SK-N-SH treated with all-trans-retinoic acid at 6 μM for 48 hours (cell line): ENCODE results near the gene SLC35F3.

ENCODE experiments used
- ATAC-seq: fragments of 200-7000 bp; cut with Tn5 transposase; 3 replicates; pipeline ENCODE4 v1.9.1; 2020; ENCODE audit warnings: mild to moderate bottlenecking, moderate library complexity
- CSDC2 ChIP-seq: fragments of 250-450 bp; sonication (Bioruptor Pico); IDR thresholded peaks from 2 replicates; pipeline ENCODE4 v1.5.0; 2020; ENCODE audit warnings: mild to moderate bottlenecking, moderate library complexity
- CSRNP3 ChIP-seq: fragments of 250-450 bp; sonication (Bioruptor Pico); IDR thresholded peaks from 2 replicates; pipeline ENCODE4 v1.5.1; 2021; ENCODE audit warnings: mild to moderate bottlenecking, moderate library complexity
- ESRRG ChIP-seq: fragments of 250-450 bp; sonication (Bioruptor Pico); IDR thresholded peaks from 2 replicates; pipeline ENCODE4 v1.6.1; 2021; ENCODE audit warnings: mild to moderate bottlenecking
- GLIS3 ChIP-seq: fragments of 250-450 bp; sonication (Bioruptor Pico); IDR thresholded peaks from 2 replicates; pipeline ENCODE4 v1.5.0; 2020; ENCODE audit warnings: mild to moderate bottlenecking, moderate library complexity
- ISL1 ChIP-seq: fragments of 250-450 bp; sonication (Bioruptor Pico); IDR thresholded peaks from 2 replicates; pipeline ENCODE4 v2.1.2; 2022; ENCODE audit warnings: mild to moderate bottlenecking, moderate library complexity
- PPARA ChIP-seq: fragments of 250-450 bp; sonication (Bioruptor Pico); IDR thresholded peaks from 2 replicates; pipeline ENCODE4 v1.5.0; 2020; ENCODE audit warnings: mild to moderate bottlenecking, borderline replicate concordance
- RARB ChIP-seq: fragments of 250-450 bp; sonication (Bioruptor Pico); IDR thresholded peaks from 2 replicates; pipeline ENCODE4 v1.8.0; 2021; ENCODE audit warnings: mild to moderate bottlenecking, moderate library complexity
- TCF4 ChIP-seq: fragments of 250-450 bp; sonication (Bioruptor Pico); IDR thresholded peaks from 2 replicates; pipeline ENCODE4 v1.8.0; 2021; ENCODE audit warnings: mild to moderate bottlenecking, moderate library complexity, borderline replicate concordance
- TOX ChIP-seq: fragments of 250-450 bp; sonication (Bioruptor Pico); IDR thresholded peaks from 2 replicates; pipeline ENCODE4 v1.8.0; 2021; ENCODE audit warnings: mild to moderate bottlenecking, moderate library complexity, borderline replicate concordance
- ZFP3 ChIP-seq: fragments of 250-450 bp; sonication (Bioruptor Pico); IDR thresholded peaks from 2 replicates; pipeline ENCODE4 v1.5.0; 2020; ENCODE audit warnings: mild to moderate bottlenecking, moderate library complexity
- ZFP30 ChIP-seq: fragments of 450-650 bp; formaldehyde crosslinking; IDR thresholded peaks from 2 replicates; pipeline ENCODE4 v1.5.0; 2022; ENCODE audit warnings: mild to moderate bottlenecking, moderate library complexity
- ZNF565 ChIP-seq: fragments of 450-650 bp; formaldehyde crosslinking; conservative IDR thresholded peaks from 2 replicates; pipeline ENCODE4 v1.5.0; 2020; ENCODE audit warnings: low read depth, mild to moderate bottlenecking, moderate library complexity
- ZNF70 ChIP-seq: fragments of 450-650 bp; formaldehyde crosslinking; IDR thresholded peaks from 2 replicates; pipeline ENCODE4 v1.5.0; 2020; ENCODE audit warnings: mild to moderate bottlenecking, moderate library complexity
- ZNF8 ChIP-seq: fragments of 450-650 bp; formaldehyde crosslinking; IDR thresholded peaks from 2 replicates; pipeline ENCODE4 v1.5.0; 2020; ENCODE audit warnings: mild to moderate bottlenecking, moderate library complexity
- TF ChIP-seq, protein P1 (sequence below): fragments of 250-450 bp; sonication (Bioruptor Pico); IDR thresholded peaks from 2 replicates; pipeline ENCODE4 v1.8.0; 2020; ENCODE audit warnings: mild to moderate bottlenecking, moderate library complexity, borderline replicate concordance
- TF ChIP-seq, protein P2 (sequence below): fragments of 250-450 bp; sonication (Bioruptor Pico); IDR thresholded peaks from 2 replicates; pipeline ENCODE4 v1.5.1; 2020; ENCODE audit warnings: low read depth, mild to moderate bottlenecking, moderate library complexity
- TF ChIP-seq, protein P3 (sequence below): fragments of 250-450 bp; sonication (Bioruptor Pico); IDR thresholded peaks from 2 replicates; pipeline ENCODE4 v1.8.0; 2021; ENCODE audit warnings: low read depth, mild to moderate bottlenecking, moderate library complexity, borderline replicate concordance

SLC35F3 gene

GRCh38 chr1:234265861-234266260 is 361.4 kb downstream of the SLC35F3 start:
- no peak for ATAC-seq

GRCh38 chr1:234270093-234270492 is 365.6 kb downstream of the SLC35F3 start:
- no peak for TF ChIP-seq TCF4 (CRISPR knock-in tag)
- no peak for TF ChIP-seq ZFP3 (CRISPR knock-in tag)
- no peak for TF ChIP-seq CSDC2 (CRISPR knock-in tag)
- TF ChIP-seq PPARA (CRISPR knock-in tag), result no peak
- no peak for TF ChIP-seq CSRNP3
- TF ChIP-seq, protein P1, sequence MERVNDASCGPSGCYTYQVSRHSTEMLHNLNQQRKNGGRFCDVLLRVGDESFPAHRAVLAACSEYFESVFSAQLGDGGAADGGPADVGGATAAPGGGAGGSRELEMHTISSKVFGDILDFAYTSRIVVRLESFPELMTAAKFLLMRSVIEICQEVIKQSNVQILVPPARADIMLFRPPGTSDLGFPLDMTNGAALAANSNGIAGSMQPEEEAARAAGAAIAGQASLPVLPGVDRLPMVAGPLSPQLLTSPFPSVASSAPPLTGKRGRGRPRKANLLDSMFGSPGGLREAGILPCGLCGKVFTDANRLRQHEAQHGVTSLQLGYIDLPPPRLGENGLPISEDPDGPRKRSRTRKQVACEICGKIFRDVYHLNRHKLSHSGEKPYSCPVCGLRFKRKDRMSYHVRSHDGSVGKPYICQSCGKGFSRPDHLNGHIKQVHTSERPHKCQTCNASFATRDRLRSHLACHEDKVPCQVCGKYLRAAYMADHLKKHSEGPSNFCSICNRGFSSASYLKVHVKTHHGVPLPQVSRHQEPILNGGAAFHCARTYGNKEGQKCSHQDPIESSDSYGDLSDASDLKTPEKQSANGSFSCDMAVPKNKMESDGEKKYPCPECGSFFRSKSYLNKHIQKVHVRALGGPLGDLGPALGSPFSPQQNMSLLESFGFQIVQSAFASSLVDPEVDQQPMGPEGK, result no peak
- no peak for TF ChIP-seq RARB (CRISPR knock-in tag)
- no peak for TF ChIP-seq ZFP30 (CRISPR knock-in tag)
- no peak for TF ChIP-seq ESRRG
- TF ChIP-seq TOX (CRISPR knock-in tag), result no peak
- no peak for ATAC-seq

More at GRCh38 chr1:234265861-234266260, 361.4 kb downstream of the SLC35F3 start:
- TF ChIP-seq ZNF565, result no peak
- TF ChIP-seq GLIS3 (CRISPR knock-in tag), result no peak
- TF ChIP-seq, protein P2, sequence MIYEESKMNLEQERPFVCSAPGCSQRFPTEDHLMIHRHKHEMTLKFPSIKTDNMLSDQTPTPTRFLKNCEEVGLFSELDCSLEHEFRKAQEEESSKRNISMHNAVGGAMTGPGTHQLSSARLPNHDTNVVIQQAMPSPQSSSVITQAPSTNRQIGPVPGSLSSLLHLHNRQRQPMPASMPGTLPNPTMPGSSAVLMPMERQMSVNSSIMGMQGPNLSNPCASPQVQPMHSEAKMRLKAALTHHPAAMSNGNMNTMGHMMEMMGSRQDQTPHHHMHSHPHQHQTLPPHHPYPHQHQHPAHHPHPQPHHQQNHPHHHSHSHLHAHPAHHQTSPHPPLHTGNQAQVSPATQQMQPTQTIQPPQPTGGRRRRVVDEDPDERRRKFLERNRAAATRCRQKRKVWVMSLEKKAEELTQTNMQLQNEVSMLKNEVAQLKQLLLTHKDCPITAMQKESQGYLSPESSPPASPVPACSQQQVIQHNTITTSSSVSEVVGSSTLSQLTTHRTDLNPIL, result no peak
- TF ChIP-seq ZNF70 (CRISPR knock-in tag), result no peak

- TF ChIP-seq ZFP3 (CRISPR knock-in tag) (no peak), ISL1 (0 out of 2 replicates have a peak, but pooled peaks have one; percentile 20)
- ATAC-seq, result no peak
Measured at GRCh38 chr1:234270581-234271242, 366.2 kb downstream of the SLC35F3 start.

DNA sequence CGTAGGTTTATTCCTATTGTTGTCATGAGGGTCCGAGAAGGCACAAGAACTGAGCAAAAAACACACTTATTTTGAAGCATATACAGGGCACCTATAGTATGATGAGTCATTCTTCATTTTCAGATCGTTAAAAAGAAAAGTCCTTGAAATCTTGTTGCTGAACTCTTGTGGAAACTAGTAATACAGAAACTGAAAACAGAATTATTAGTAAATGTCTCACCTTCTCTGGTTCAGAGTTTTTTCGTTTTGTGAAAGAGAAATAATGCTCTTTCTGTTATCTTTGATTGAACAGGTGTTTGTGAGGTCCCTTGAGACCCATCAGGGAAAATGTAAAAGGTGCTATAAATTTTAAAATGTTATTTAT is 366.7 kb downstream of the SLC35F3 start:
- TF ChIP-seq ZNF8 (CRISPR knock-in tag) (no peak), ESRRG (no peak), ZFP30 (CRISPR knock-in tag) (no peak)
- TF ChIP-seq, protein P1, result no peak
- TF ChIP-seq, protein P3, sequence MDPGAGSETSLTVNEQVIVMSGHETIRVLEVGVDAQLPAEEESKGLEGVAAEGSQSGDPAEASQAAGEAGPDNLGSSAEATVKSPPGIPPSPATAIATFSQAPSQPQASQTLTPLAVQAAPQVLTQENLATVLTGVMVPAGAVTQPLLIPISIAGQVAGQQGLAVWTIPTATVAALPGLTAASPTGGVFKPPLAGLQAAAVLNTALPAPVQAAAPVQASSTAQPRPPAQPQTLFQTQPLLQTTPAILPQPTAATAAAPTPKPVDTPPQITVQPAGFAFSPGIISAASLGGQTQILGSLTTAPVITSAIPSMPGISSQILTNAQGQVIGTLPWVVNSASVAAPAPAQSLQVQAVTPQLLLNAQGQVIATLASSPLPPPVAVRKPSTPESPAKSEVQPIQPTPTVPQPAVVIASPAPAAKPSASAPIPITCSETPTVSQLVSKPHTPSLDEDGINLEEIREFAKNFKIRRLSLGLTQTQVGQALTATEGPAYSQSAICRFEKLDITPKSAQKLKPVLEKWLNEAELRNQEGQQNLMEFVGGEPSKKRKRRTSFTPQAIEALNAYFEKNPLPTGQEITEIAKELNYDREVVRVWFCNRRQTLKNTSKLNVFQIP, result no peak
- TF ChIP-seq, all 23 proteins: peak for 0
- no peak for ATAC-seq

- no peak for ATAC-seq
- TF ChIP-seq, protein P2, result no peak
- no peak for TF ChIP-seq CSRNP3
- no peak for TF ChIP-seq ZNF70 (CRISPR knock-in tag)
- no peak for TF ChIP-seq CSDC2 (CRISPR knock-in tag)
- TF ChIP-seq, protein P1, result no peak
- no peak for TF ChIP-seq TCF4 (CRISPR knock-in tag)
Measured at GRCh38 chr1:234272656-234273312, 368.3 kb downstream of the SLC35F3 start.
